RWPE1 (cell line): ENCODE measurements around the gene RALGDS.
"Not testable (repeated sequence)": the region's sequence is repeated elsewhere in the genome, so short reads cannot be mapped to it uniquely, and the experiment has no call there.

ENCODE experiments used
- CTCF ChIA-PET: fragments of 350-600 bp; sonication (Branson Sonifier 250); formaldehyde crosslinking; extraction: SDS; loops from one replicate; lab custom pipeline; 2021; lab: Yijun Ruan, JAX
- POLR2A ChIA-PET: fragments of 400-600 bp; formaldehyde crosslinking; extraction: SDS; loops from one replicate; lab custom pipeline; 2020; ENCODE audit warnings: antibody characterized with exemption; ENCODE audit not compliant: low non-redundant PET; lab: Yijun Ruan, JAX
- DNase-seq: peaks from one replicate; pipeline ENCODE4 v3.0.0; 2012; ENCODE audit warnings: low spot score
- H3K27ac ChIP-seq: fragments of 450-650 bp; 2 replicates; pipeline ENCODE4 v1.5.1; 2017
- TF ChIP-seq, protein P1 (sequence below): fragments of 450-650 bp; conservative IDR thresholded peaks from 2 replicates; pipeline ENCODE4 v1.5.1; 2017; ENCODE audit warnings: low read depth, mild to moderate bottlenecking

Gene RALGDS

GRCh38 chr9:133088756-133089155 is 32.3 kb downstream of the RALGDS start:
- POLR2A ChIA-PET: no interaction called here
- CTCF ChIA-PET: interaction anchor here (0.6 to 1.0 kb wide), 3 partner anchors 14 to 41 kb away, joined by 3 to 6 read pairs (median 4); no protein-coding TSS in a partner anchor
- no peak for DNase-seq
- H3K27ac ChIP-seq: no peak overlapping the region
- TF ChIP-seq, protein P1, sequence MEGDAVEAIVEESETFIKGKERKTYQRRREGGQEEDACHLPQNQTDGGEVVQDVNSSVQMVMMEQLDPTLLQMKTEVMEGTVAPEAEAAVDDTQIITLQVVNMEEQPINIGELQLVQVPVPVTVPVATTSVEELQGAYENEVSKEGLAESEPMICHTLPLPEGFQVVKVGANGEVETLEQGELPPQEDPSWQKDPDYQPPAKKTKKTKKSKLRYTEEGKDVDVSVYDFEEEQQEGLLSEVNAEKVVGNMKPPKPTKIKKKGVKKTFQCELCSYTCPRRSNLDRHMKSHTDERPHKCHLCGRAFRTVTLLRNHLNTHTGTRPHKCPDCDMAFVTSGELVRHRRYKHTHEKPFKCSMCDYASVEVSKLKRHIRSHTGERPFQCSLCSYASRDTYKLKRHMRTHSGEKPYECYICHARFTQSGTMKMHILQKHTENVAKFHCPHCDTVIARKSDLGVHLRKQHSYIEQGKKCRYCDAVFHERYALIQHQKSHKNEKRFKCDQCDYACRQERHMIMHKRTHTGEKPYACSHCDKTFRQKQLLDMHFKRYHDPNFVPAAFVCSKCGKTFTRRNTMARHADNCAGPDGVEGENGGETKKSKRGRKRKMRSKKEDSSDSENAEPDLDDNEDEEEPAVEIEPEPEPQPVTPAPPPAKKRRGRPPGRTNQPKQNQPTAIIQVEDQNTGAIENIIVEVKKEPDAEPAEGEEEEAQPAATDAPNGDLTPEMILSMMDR: no peak

- CTCF ChIA-PET: interaction anchor here (0.7 to 1.0 kb wide), 2 partner anchors 15 to 40 kb away, joined by 3 to 6 read pairs; no protein-coding TSS in a partner anchor
- TF ChIP-seq, protein P1: no peak
- no peak for DNase-seq
- POLR2A ChIA-PET: no interaction called here
- no peak overlapping the region for H3K27ac ChIP-seq
Observed at GRCh38 chr9:133088146-133088750, 32.8 kb downstream of the RALGDS start.

DNA sequence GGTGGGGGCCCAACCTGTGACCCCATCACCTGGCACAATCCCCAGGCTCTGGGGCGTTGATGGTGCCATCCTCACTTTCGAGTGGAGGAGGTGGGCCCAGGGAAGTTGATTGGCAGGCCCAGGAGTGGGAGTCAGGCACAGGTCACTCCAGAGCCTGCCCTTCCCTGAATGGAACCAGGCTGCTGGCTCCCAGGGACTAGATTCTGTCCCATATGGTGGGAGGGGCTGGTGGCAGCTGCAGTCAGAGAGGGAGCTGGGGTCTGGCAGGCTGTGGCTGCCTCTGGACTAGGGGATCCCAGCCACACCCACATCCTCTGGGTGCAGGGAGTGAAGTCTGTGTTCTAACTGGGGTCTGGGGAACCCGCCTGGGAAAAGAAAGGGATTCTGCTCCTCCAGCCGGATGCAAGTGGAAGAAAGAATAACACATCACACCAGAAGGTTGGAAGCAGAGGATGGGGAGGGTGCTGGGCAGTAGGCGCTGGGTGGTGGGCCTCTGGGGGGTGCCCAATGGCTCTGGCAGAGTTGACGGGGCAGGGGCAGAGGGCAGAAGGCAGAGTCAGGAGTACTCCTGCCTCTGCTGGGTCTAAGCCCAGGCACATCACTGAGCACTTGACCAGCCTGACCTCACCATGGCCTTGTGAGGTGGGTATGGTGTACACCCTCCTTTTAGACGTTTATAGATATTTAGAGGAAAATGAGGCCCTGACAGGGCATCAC is 33.5 kb downstream of the RALGDS start:
- ChIA-PET CTCF (interaction anchor here (1.0 kb wide), 1 partner anchor 39 kb away, joined by 6 read pairs; no protein-coding TSS in a partner anchor), POLR2A (no interaction called here)
- TF ChIP-seq, protein P1: no peak
- DNase-seq: no peak
- H3K27ac ChIP-seq: no peak overlapping the region

DNA sequence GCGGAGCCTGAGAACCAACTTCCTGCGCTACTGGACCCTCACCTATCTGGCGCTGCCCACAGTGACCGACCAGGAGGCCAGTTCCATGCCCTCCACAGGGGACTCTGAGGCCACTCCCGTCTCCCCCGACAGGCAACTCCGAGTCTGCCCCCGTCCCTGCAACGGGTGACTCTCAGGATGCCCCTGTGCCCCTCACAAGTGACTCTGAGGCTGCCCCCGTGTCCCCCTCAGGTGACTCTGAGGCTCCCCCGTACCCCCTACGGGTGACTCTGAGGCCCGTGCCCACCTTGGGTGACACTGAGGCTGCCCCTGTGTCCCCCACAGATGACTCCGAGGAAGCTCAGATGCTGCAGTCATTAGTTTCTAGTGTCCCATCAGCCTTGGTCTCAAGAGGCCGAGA is 34.1 kb downstream of the RALGDS start:
- TF ChIP-seq, protein P1: no peak
- no peak for DNase-seq
- ChIA-PET CTCF (no interaction called here), POLR2A (no interaction called here)
- H3K27ac ChIP-seq: no peak overlapping the region

GRCh38 chr9:133086212-133086860 is 34.7 kb downstream of the RALGDS start:
- DNase-seq, H3K27ac ChIP-seq, POLR2A ChIA-PET: not testable (repeated sequence)
- CTCF ChIA-PET: interaction anchor here (0.6 kb wide), 1 partner anchor 92 kb away, joined by 4 read pairs; no protein-coding TSS in a partner anchor

DNA sequence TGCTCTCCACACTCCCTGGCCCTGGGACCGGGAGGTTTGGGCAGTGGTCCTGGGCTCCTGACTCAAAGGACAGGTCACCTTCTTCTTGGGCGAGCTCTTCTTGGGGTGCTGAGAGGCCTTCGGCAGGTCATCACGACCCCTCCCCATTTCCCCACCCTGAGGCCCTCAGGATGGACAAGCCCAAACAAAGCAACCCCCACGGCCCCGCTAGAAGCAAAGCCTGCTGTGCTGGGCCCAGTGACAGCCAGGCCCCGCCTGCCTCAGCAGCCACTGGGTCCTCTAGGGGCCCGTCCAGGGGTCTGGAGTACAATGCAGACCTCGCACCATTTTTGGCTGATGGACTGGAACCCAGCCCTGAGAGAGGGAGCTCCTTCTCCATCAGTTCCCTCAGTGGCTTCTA is 37.4 kb downstream of the RALGDS start:
- H3K27ac ChIP-seq, DNase-seq, CTCF ChIA-PET, POLR2A ChIA-PET: not testable (repeated sequence)

GRCh38 chr9:133081957-133082644 is 38.9 kb downstream of the RALGDS start:
- H3K27ac ChIP-seq, POLR2A ChIA-PET, DNase-seq: not testable (repeated sequence)
- CTCF ChIA-PET: interaction anchor here (0.7 kb wide), 1 partner anchor 33 kb away, joined by 3 read pairs; no protein-coding TSS in a partner anchor

DNA sequence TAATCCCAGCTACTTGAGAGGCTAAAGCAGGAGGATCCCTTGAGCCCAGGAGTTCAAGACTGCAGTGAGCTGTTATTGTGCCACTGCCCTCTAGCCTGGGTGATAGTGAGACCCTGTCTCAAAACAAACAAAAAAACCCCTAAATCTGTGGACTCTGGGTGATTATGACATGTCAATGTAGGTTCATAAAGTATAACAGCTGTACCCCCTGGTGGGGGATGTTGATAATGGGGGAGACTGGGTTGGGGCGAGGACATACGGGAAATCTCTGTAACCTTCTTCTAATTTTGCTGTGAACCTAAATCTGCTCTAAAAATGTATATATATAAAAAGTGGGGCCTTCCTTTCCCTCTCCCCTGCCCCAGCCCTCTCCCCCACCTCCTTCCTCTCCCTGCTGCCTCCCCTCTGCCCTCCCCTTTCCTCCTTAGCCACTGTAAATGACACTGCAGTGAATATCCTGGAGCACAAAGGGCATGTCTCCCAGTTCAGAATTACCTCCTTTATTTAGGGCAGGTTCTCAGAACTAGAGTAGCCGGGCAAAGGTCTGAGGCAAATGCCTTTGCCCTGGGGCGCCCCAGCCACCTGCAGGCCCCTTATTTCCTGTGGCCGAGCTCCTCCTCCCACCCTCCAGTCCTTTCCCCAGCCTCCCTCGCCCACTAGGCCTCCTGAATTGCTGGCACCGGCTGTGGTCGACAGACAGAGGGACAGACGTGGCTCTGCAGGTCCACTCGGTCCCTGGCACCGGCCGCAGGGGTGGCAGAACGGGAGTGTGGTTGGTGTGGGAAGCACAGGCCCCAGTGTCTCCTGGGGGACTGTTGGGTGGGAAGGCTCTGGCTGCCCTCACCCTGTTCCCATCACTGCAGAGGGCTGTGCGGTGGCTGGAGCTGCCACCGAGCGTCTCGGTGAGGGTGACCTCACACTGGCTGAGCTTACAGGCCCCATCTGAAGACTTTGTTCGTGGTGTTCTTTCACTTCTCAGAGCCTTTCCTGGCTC is 40.0 kb downstream of the RALGDS start:
- DNase-seq, H3K27ac ChIP-seq, POLR2A ChIA-PET: not testable (repeated sequence)
- CTCF ChIA-PET: interaction anchor here (0.7 kb wide), 1 partner anchor 40 kb away, joined by 3 read pairs; the partner anchor contains the start of gene RALGDS
